B cell (primary cell): ENCODE results near the gene CBARP. TPM values are rescaled to one million over a fixed set of nuclear protein-coding genes. Genes with fewer than 3 reads are reported as not detected.

ENCODE experiments used
- ATAC-seq: fragments of 200-7000 bp; cut with Tn5 transposase; one replicate; pipeline ENCODE4 v1.10.0; 2021; ENCODE audit warnings: low read depth, mild to moderate bottlenecking, moderate number of reproducible peaks, moderate library complexity
- CTCF ChIA-PET: fragments of 350-600 bp; sonication (Branson Sonifier 250); formaldehyde crosslinking; loops from one replicate; lab custom pipeline; 2021; ENCODE audit warnings: antibody characterized with exemption, inconsistent platforms; lab: Charles Lee
- POLR2A ChIA-PET: fragments of 350-600 bp; sonication (Branson Sonifier 250); formaldehyde crosslinking; loops from one replicate; lab custom pipeline; 2021; ENCODE audit warnings: antibody characterized with exemption; lab: Charles Lee
- DNase-seq: peaks from one replicate; pipeline ENCODE4 v3.0.0; 2013
- H2AFZ ChIP-seq: 2 replicates; pipeline ENCODE4 v1.6.1; 2012; ENCODE audit warnings: mild to moderate bottlenecking, low read depth, low read length; ENCODE audit not compliant: insufficient read depth, poor library complexity, severe bottlenecking
- H3K27ac ChIP-seq, 2 donors: 1 replicate in 1 of 2; 2 replicates in 1 of 2; pipeline ENCODE4 v1.5.1; 2012 to 2013; ENCODE audit warnings: low read length in 2 of 2, mild to moderate bottlenecking in 2 of 2, moderate library complexity in 1 of 2
- H3K27me3 ChIP-seq, 4 experiments: fragments of 200-600 bp in 1 of 4; sonication (generic) in 1 of 4; replicated peaks in 1 of 4; 1 replicate in 2 of 4; 2 replicates in 2 of 4; pipeline versions ENCODE4 v1.6.1 to v1.7.0; 2013 to 2016; ENCODE audit warnings: low read length in 3 of 4, mild to moderate bottlenecking in 2 of 4, mixed read lengths in 1 of 4, moderate library complexity in 1 of 4; ENCODE audit not compliant: insufficient read depth in 4 of 4, control insufficient read depth in 3 of 4; ENCODE audit errors: control extremely low read depth in 1 of 4
- H3K36me3 ChIP-seq, 2 experiments: replicated peaks in 1 of 2; 1 replicate in 1 of 2; 2 replicates in 1 of 2; pipeline versions ENCODE4 v1.6.1 to v1.7.1; 2013; ENCODE audit warnings: low read length in 1 of 2; ENCODE audit not compliant: insufficient read depth in 2 of 2, control insufficient read depth in 1 of 2; ENCODE audit errors: control extremely low read depth in 1 of 2, extremely low read depth in 1 of 2
- H3K4me1 ChIP-seq, 2 donors: fragments of 200-600 bp in 1 of 2; sonication (generic) in 1 of 2; 1 replicate in 1 of 2; 2 replicates in 1 of 2; pipeline versions ENCODE4 v1.5.1 to v1.6.1; 2013 to 2017; ENCODE audit warnings: low read length in 2 of 2; ENCODE audit not compliant: control insufficient read depth in 2 of 2, insufficient read depth in 2 of 2
- H3K4me2 ChIP-seq: replicated peaks from 2 replicates; pipeline ENCODE3; 2012; ENCODE audit warnings: mild to moderate bottlenecking, low read depth, low read length; ENCODE audit not compliant: poor library complexity, severe bottlenecking
- H3K4me3 ChIP-seq, 5 experiments: fragments of 200-600 bp in 1 of 5; sonication (generic) in 1 of 5; 1 replicate in 3 of 5; 2 replicates in 2 of 5; pipeline versions ENCODE4 v1.5.1 to v1.7.0; 2011 to 2016; ENCODE audit warnings: low read length in 4 of 5, mild to moderate bottlenecking in 4 of 5, low read depth in 2 of 5, control low read depth in 1 of 5, moderate library complexity in 1 of 5; ENCODE audit not compliant: insufficient read depth in 1 of 5; ENCODE audit errors: control extremely low read depth in 1 of 5, extremely low read depth in 1 of 5
- H3K79me2 ChIP-seq: fragments of 200-600 bp; sonication (generic); one replicate; pipeline ENCODE4 v1.6.0; 2016; ENCODE audit warnings: low read length; ENCODE audit not compliant: control insufficient read depth, insufficient read depth
- H3K9ac ChIP-seq: fragments of 200-600 bp; sonication (generic); 2 replicates; pipeline ENCODE4 v1.6.1; 2017; ENCODE audit warnings: mild to moderate bottlenecking, low read length, moderate library complexity
- H3K9me3 ChIP-seq, 3 donors: one replicate each; pipeline versions ENCODE4 v1.6.1 to v1.7.1; 2013; ENCODE audit warnings: low read length in 2 of 3; ENCODE audit not compliant: control insufficient read depth in 2 of 3, insufficient read depth in 1 of 3; ENCODE audit errors: control extremely low read depth in 1 of 3
- H4K20me1 ChIP-seq: 2 replicates; pipeline ENCODE4 v1.6.0; 2012; ENCODE audit warnings: mild to moderate bottlenecking, low read length; ENCODE audit not compliant: insufficient read depth, control insufficient read depth, poor library complexity, severe bottlenecking
- H3K27ac Mint-ChIP-seq: one replicate; pipeline ENCODE4 v1.8.0; 2021; ENCODE audit warnings: mixed read lengths
- H3K27me3 Mint-ChIP-seq: one replicate; pipeline ENCODE4 v1.8.0; 2021; ENCODE audit warnings: mixed read lengths
- H3K4me1 Mint-ChIP-seq: one replicate; pipeline ENCODE4 v1.8.0; 2021; ENCODE audit warnings: mixed read lengths
- H3K4me3 Mint-ChIP-seq: one replicate; pipeline ENCODE4 v1.8.0; 2021; ENCODE audit warnings: mixed read lengths
- H3K9me3 Mint-ChIP-seq: one replicate; pipeline ENCODE4 v1.8.0; 2022; ENCODE audit warnings: mixed read lengths; ENCODE audit not compliant: insufficient read depth
- CTCF ChIP-seq: fragments of 200-600 bp; IDR thresholded peaks from one replicate; pipeline ENCODE4 v1.8.0; 2022; ENCODE audit warnings: antibody characterized with exemption, mild to moderate bottlenecking
- EZH2 ChIP-seq: IDR thresholded peaks from 2 replicates; pipeline ENCODE4 v1.6.1; 2012; ENCODE audit warnings: borderline replicate concordance, low read depth, mild to moderate bottlenecking, moderate library complexity, low read length; ENCODE audit not compliant: insufficient read depth, poor library complexity, severe bottlenecking
- WGBS: methylation state at CpG from one replicate; pipeline ENCODE4 v1.1.5; 2013; ENCODE audit warnings: missing lambda C conversion rate; ENCODE audit not compliant: insufficient coverage; 5-methylcytosine and 5-hydroxymethylcytosine counted together
- intact Hi-C: fragments of 100-400 bp; cut with micrococcal nuclease; formaldehyde crosslinking; loops from one replicate; pipeline ENCODE4 v1.10.0; 2022
- polyA plus RNA-seq: library from polyadenylated mRNA; depleted of rRNA; stranded (reverse); fragments of >200 nt; gene quantifications from 2 replicates; pipeline ENCODE4 v1.2.3, GENCODE V29; 2012
- total RNA-seq, 2 donors: library from RNA; stranded (reverse); fragments of 120-200 nt in 1 of 2; gene quantifications; 1 replicate in 1 of 2; 2 replicates in 1 of 2; pipeline versions ENCODE4 v1.2.3 to v1.2.4, GENCODE V29; 2013 to 2022

The CBARP gene
- total and polyA plus RNA-seq, 2 donors (not counting 1 experiment from before 2014, with no cell fraction given) = not detected

- no peak for ATAC-seq
- H3K9me3 ChIP-seq = no peaks in the 10 kb centered on the region
- no peaks in the 10 kb centered on the region for H3K9me3 Mint-ChIP-seq
- intact Hi-C loops = no loop called here
- no peak overlapping the region for H3K4me2 ChIP-seq
- DNase-seq = no peak
- no peaks in the 10 kb centered on the region for H3K79me2 ChIP-seq
- H3K27me3 Mint-ChIP-seq = no peaks in the 10 kb centered on the region
- H2AFZ ChIP-seq = no peak overlapping the region
- H3K4me1 ChIP-seq = peaks cover 10 to 11% of the 10 kb centered on the region in 2 donors
- ChIA-PET POLR2A (interaction anchor here (0.7 kb wide), 2 partner anchors 149 to 504 kb away, joined by 3 to 4 read pairs; no protein-coding TSS in a partner anchor), CTCF (no interaction called here)
- no peaks in the 10 kb centered on the region for H3K36me3 ChIP-seq
- H3K27me3 ChIP-seq = no peaks in the 10 kb centered on the region
- TF ChIP-seq EZH2 = no peak
- no peak for TF ChIP-seq CTCF
- no peaks in the 10 kb centered on the region for H4K20me1 ChIP-seq
- no peak overlapping the region for H3K27ac Mint-ChIP-seq
- 71% methylated on average over 19 of the region's 19 CpGs for WGBS
- no peak overlapping the region for H3K27ac ChIP-seq
- peaks cover 10% of the 10 kb centered on the region for H3K4me1 Mint-ChIP-seq
- no peak overlapping the region for H3K9ac ChIP-seq
- no peak overlapping the region for H3K4me3 ChIP-seq
- H3K4me3 Mint-ChIP-seq = no peak overlapping the region
Observed at GRCh38 chr19:1183543-1184172, 54.1 kb downstream of the CBARP start.

- no peak overlapping the region for H3K9ac ChIP-seq
- WGBS = 98% methylated on average over 5 of the region's 11 CpGs
- no peak for ATAC-seq
- H2AFZ ChIP-seq = no peak overlapping the region
- H3K4me2 ChIP-seq = no peak overlapping the region
- POLR2A ChIA-PET = interaction anchor here (0.7 kb wide), 1 partner anchor 503 kb away, joined by 3 read pairs; no protein-coding TSS in a partner anchor
- no peaks in the 10 kb centered on the region for H3K79me2 ChIP-seq
- no peak for TF ChIP-seq CTCF
- no peak for TF ChIP-seq EZH2
- H3K4me3 ChIP-seq = no peak overlapping the region
- H3K9me3 Mint-ChIP-seq = no peaks in the 10 kb centered on the region
- CTCF ChIA-PET = no interaction called here
- H3K27ac Mint-ChIP-seq = no peak overlapping the region
- peaks cover 10% of the 10 kb centered on the region for H3K4me1 Mint-ChIP-seq
- H3K27me3 Mint-ChIP-seq = no peaks in the 10 kb centered on the region
- no peaks in the 10 kb centered on the region for H3K27me3 ChIP-seq
- H3K4me3 Mint-ChIP-seq = no peak overlapping the region
- H3K9me3 ChIP-seq = no peaks in the 10 kb centered on the region
- no peak for DNase-seq
- no peaks in the 10 kb centered on the region for H3K36me3 ChIP-seq
- H3K4me1 ChIP-seq = peaks cover 10 to 11% of the 10 kb centered on the region in 2 donors
- intact Hi-C loops = no loop called here
- no peaks in the 10 kb centered on the region for H4K20me1 ChIP-seq
- no peak overlapping the region for H3K27ac ChIP-seq
Observed at GRCh38 chr19:1182727-1183126, 55.1 kb downstream of the CBARP start.
